A549 (cell line): ENCODE measurements around the gene NFATC3.

Source experiments
- EP300 ChIP-seq, 2 experiments: fragments of >200 bp; sonication (Bioruptor Twin); formaldehyde crosslinking; IDR thresholded peaks; 2 replicates in 1 of 2; 3 replicates in 1 of 2; pipeline ENCODE4 v1.6.1; 2016 to 2017
- HOXB13 ChIP-seq: fragments of 250-450 bp; sonication (Bioruptor Pico); IDR thresholded peaks from 2 replicates; pipeline ENCODE4 v1.5.0; 2020; ENCODE audit warnings: low read depth, mild to moderate bottlenecking, moderate library complexity
- JUN ChIP-seq, 2 experiments: fragments of >200 bp; sonication (Bioruptor Twin); formaldehyde crosslinking; IDR thresholded peaks; 2 replicates in 1 of 2; 3 replicates in 1 of 2; pipeline ENCODE4 v1.6.1; 2016 to 2017
- MAFK ChIP-seq: fragments of 450-650 bp; IDR thresholded peaks from 2 replicates; pipeline ENCODE4 v1.6.1; 2014; ENCODE audit not compliant: partially characterized antibody
- NR3C1 ChIP-seq: fragments of >200 bp; sonication (Bioruptor Twin); formaldehyde crosslinking; IDR thresholded peaks from 3 replicates; pipeline ENCODE4 v1.6.1; 2017
- POLR2A ChIP-seq: IDR thresholded peaks from 2 replicates; pipeline ENCODE4 v1.6.1; 2012; ENCODE audit warnings: mild to moderate bottlenecking, low read length
- RCOR1 ChIP-seq: fragments of 150-350 bp; IDR thresholded peaks from 2 replicates; pipeline ENCODE4 v1.6.1; 2014; ENCODE audit warnings: antibody characterized with exemption, low read length, low read depth
- RFX5 ChIP-seq: fragments of 450-650 bp; IDR thresholded peaks from 2 replicates; pipeline ENCODE4 v1.7.1; 2014; ENCODE audit warnings: antibody characterized with exemption, mild to moderate bottlenecking, moderate library complexity
- SMC3 ChIP-seq: fragments of >200 bp; sonication (Bioruptor Twin); formaldehyde crosslinking; IDR thresholded peaks from 3 replicates; pipeline ENCODE4 v1.6.1; 2018; ENCODE audit warnings: inconsistent platforms
- TF ChIP-seq, protein P1 (sequence below): fragments of >200 bp; sonication (Bioruptor Twin); formaldehyde crosslinking; IDR thresholded peaks from 3 replicates; pipeline ENCODE4 v1.6.1; 2016
- TF ChIP-seq, protein P2 (sequence below): fragments of >200 bp; sonication (Bioruptor Twin); formaldehyde crosslinking; IDR thresholded peaks from 3 replicates; pipeline ENCODE4 v1.5.1; 2016

GRCh38 chr16:68069511-68070248 is 15.5 kb upstream of the NFATC3 start:
- no peak for TF ChIP-seq POLR2A
- TF ChIP-seq NR3C1 = no peak
- no peak for TF ChIP-seq MAFK
- TF ChIP-seq, protein P1, sequence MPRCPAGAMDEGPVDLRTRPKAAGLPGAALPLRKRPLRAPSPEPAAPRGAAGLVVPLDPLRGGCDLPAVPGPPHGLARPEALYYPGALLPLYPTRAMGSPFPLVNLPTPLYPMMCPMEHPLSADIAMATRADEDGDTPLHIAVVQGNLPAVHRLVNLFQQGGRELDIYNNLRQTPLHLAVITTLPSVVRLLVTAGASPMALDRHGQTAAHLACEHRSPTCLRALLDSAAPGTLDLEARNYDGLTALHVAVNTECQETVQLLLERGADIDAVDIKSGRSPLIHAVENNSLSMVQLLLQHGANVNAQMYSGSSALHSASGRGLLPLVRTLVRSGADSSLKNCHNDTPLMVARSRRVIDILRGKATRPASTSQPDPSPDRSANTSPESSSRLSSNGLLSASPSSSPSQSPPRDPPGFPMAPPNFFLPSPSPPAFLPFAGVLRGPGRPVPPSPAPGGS = no peak
- no peak for TF ChIP-seq RCOR1
- TF ChIP-seq RFX5 = no peak
- no peak for TF ChIP-seq SMC3
- TF ChIP-seq, protein P2, sequence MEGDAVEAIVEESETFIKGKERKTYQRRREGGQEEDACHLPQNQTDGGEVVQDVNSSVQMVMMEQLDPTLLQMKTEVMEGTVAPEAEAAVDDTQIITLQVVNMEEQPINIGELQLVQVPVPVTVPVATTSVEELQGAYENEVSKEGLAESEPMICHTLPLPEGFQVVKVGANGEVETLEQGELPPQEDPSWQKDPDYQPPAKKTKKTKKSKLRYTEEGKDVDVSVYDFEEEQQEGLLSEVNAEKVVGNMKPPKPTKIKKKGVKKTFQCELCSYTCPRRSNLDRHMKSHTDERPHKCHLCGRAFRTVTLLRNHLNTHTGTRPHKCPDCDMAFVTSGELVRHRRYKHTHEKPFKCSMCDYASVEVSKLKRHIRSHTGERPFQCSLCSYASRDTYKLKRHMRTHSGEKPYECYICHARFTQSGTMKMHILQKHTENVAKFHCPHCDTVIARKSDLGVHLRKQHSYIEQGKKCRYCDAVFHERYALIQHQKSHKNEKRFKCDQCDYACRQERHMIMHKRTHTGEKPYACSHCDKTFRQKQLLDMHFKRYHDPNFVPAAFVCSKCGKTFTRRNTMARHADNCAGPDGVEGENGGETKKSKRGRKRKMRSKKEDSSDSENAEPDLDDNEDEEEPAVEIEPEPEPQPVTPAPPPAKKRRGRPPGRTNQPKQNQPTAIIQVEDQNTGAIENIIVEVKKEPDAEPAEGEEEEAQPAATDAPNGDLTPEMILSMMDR = no peak
- no peak for TF ChIP-seq JUN (IDR thresholded peaks at IDR 0.05)
- no peak for TF ChIP-seq HOXB13 (CRISPR knock-in tag)
- no peak for TF ChIP-seq EP300 (IDR thresholded peaks at IDR 0.05)
